Measurements from ENCODE around the gene IL6R.

IL6R gene

GRCh38 chr1:154517661-154518060 lies 112.5 kb downstream of the IL6R start:
- no peak for DNase-seq (ENCODE audit: low read depth, low spot score)
